AG08396 (cell line): Measurements from ENCODE around the gene PHF8.

Experiments
- DNase-seq: peaks from one replicate; pipeline ENCODE4 v3.0.0; 2012; ENCODE audit warnings: low spot score, mixed read lengths

The PHF8 gene

DNA sequence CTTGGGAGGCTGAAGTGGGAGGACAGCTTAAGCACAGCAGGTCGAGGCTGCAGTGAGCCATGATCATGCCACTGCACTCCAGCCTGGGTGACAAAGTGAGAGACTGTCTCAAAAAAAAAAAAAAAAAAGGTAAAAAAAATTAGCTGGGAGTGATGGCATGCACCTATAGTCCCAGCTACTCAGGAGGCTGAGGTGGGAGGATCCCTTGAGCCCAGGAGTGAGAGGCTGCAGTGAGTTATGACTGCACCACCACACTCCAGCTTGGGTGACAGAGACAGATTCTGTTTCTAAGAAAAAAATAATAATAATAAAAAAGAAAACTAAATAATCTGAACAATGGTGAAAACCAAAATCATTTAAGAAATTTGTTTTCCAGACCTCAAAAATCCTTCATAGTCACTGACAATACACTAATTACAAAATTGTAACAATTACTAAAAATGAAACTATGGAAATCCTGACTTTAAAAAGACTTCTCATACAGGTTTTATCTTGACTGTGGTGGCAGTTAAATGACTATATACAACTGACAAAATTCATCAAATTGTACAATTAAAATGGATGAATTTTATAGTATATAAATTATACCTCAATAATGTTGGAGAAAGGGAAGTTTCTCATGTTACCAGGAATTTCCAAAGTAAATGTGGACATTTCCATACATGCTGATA lies 31.3 kb downstream of the PHF8 start:
- no peak for DNase-seq

- no peak for DNase-seq
Measured at GRCh38 chrX:54007682-54008081, 36.6 kb downstream of the PHF8 start.

DNA sequence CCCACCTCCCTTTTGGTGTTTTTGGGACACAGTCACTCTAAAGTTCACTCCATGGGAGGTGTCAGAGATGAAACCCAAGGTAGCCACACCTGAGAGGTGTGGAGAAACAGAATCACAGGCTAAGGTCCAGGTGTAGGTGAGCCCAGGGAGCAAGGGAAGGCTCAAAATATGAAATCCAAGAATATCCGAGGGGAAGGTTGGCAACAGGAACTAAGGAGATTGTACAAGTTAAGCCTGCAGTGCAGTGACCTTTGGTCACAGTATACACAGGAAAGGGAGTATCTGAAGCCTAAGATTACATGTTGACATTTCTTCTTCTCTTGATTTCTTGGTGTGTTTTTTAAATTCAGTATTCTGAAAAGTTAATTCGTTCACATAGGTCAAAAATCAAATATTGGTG lies 46.5 kb downstream of the PHF8 start:
- no peak for DNase-seq

DNA sequence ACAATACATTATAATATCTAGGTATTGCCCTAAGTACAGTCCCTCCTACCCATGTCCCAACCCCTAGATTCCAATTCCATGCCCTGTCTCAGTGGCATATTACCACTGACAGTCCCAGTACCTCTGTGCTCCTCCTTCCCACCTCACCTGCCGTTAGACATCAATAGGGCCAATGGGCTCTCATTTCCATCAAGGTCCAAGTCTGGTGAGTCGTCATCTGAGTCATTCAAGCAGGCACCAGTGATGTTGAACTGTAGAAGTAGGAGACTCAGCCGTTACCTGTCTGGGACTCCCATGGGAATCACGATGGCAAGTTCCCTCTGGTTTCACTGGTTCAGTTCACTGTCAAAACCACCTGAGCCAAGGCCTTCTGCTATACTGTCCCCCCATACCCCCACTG lies 51.7 kb downstream of the PHF8 start:
- DNase-seq: no peak

GRCh38 chrX:53990171-53990570 lies 54.1 kb downstream of the PHF8 start:
- DNase-seq: no peak

DNA sequence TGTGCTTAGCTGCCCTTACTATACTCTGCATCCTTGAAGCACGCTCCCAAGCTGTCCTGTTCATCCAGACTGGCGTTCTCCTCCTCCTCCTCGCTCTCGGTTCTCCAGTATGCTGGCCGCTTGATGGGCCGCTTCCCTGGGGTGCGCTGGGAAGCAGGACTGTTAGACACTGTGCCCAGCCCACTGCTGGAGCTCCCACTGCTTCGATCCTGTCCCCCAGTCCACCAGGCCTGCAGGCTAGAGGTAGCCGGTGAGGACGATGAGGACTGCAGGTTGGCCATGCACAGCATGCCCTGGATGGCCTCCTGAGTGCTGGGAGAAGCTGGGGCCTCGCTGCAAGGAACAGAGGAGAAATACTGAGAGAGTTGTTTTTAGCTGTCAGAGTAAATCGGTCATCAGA lies 59.4 kb downstream of the PHF8 start:
- no peak for DNase-seq

GRCh38 chrX:53974529-53974928 lies 69.7 kb downstream of the PHF8 start:
- DNase-seq: no peak

- DNase-seq: no peak
Measured at GRCh38 chrX:53969540-53969939, 74.7 kb downstream of the PHF8 start.

- DNase-seq: no peak
Measured at GRCh38 chrX:53950130-53950733, 94.0 kb downstream of the PHF8 start.

DNA sequence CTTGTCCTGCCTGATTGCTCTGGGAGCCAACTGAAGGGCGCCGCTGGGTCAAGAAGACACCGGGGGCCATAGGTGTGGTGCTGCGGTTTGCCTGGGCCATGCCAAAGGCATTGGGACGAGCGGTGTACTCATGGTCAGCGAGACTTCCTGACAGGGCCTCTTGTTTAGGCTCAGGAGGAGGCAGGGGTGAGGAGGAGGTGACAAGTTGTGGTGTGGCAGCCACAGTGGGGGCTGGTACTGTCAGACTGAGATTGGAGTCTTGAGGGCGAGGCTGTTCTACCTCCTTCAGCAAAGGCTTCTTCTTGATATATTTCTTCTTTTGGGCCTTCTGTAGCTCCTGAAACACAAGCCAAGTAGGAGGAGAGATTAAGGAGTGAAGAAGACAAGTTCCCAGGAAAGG lies 104.1 kb downstream of the PHF8 start:
- no peak for DNase-seq

GRCh38 chrX:53939127-53939526 lies 105.1 kb downstream of the PHF8 start:
- DNase-seq: no peak

DNA sequence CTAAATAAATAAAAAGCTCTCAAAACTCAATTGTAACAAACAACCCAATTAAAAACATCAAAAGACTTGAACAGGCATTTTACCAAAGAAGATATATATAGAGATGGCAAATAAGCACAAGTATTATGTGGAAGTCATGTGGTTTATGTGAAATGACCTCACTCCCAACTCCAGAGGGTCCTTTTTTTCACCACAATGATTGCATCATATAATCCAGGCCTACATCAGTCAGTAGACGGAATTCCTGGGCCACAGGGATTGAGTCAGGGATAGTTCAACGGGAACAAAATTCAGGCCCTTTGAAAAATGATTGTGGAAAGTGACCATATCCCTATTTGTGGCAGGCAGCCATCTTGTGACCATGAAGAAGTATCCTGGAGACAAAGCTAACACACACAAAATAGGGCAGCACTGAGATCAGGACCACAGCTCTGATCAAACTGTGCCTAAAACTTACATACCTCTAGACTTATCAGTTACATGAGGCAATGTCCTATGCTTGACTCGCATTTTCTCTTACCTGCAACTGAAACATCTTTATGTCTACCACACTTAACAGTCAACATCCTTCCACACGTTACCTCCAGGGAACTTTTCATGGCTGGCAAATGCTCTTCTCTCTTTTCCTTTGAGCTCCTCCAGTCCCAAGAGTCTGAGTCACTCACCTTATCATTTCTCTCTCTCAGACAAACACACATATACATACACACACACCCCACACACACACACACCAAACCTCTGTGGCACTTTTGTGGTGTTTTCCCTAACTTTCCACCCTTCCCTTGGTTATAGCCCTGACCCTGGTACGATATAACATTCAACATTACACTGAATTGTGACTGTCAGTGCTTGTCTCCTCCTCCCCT lies 113.5 kb downstream of the PHF8 start:
- DNase-seq: no peak

DNA sequence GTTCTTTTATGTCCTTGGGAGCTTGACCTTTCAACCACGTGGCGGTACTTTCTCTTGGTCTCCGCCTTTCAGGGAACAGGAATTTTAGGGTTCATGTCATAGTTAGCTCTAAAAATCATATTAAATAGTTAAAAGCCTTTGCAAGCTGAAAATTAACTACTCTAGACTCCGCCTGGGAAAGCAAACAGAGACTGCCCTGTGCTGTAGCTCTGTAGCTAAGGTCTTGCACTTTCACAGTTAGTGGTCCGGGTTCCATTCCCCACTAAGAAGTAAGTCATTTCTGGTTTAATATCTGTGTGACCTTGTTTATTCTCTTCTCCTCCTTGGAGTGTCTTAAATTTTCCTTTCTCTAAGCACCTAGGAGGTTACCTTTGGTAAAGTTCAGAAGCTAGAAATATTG lies 118.2 kb downstream of the PHF8 start:
- DNase-seq: no peak

- DNase-seq: no peak
Measured at GRCh38 chrX:53918702-53919101, 125.6 kb downstream of the PHF8 start.

DNA sequence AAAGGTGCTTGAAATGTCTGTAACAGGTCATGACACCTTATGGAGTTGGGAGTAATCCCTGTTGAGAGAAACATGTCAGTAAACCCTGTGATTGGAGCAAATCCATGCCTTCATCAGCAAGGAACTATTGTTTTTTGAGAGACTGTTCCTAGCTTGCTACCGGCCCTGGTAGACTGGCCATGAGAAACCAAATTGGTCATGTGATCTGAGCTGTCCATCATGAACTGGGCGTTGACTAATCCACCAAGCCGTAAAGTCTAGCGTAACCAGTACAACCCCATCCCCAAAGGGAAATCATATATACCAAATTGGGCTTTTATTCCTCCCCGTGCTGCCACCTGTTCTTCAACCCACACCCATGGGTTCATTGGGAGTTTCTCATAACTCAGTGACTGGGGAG lies 143.7 kb downstream of the PHF8 start:
- no peak for DNase-seq

GRCh38 chrX:53895270-53895669 lies 149.0 kb downstream of the PHF8 start:
- no peak for DNase-seq
